ENCODE measurements around the gene MXI1. TPM values are rescaled to one million over a fixed set of nuclear protein-coding genes. Genes with fewer than 3 reads are reported as not detected.

MXI1 gene
- total RNA-seq, 1 experiment from 2014 or later: 16.6 TPM

- POLR2A ChIA-PET: no interaction called here
- Mint-ChIP-seq H3K36me3 (no peaks in the 10 kb centered on the region), H3K27ac (no peak overlapping the region), H3K4me3 (peak overlapping the region; percentile 81), H3K4me1 (peaks cover 35% of the 10 kb centered on the region), H3K9me3 (no peaks in the 10 kb centered on the region), H3K27me3 (ENCODE audit: low read depth) (peaks cover 56% of the 10 kb centered on the region)
- CTCF ChIA-PET: interaction anchor here (1.1 to 1.8 kb wide), 3 partner anchors 12 to 328 kb away, joined by 3 to 11 read pairs (median 3); no protein-coding TSS in a partner anchor
- DNase-seq (ENCODE audit: low spot score) (no peak), ATAC-seq (no peak)
- TF ChIP-seq AR (CRISPR knock-in tag; IDR thresholded peaks at IDR 0.05) (no peak), ESRRA (CRISPR knock-in tag; IDR thresholded peaks at IDR 0.05; ENCODE audit: borderline replicate concordance) (no peak), PREB (CRISPR knock-in tag; IDR thresholded peaks at IDR 0.05; ENCODE audit: borderline replicate concordance) (no peak), JAZF1 (CRISPR knock-in tag; IDR thresholded peaks at IDR 0.05) (no peak), FOXJ3 (CRISPR knock-in tag; IDR thresholded peaks at IDR 0.05; ENCODE audit: borderline replicate concordance) (no peak), IRF1 (CRISPR knock-in tag; IDR thresholded peaks at IDR 0.05) (no peak), ZNF671 (CRISPR knock-in tag; IDR thresholded peaks at IDR 0.05) (no peak), ZNF121 (CRISPR knock-in tag; IDR thresholded peaks at IDR 0.05) (no peak), E2F5 (CRISPR knock-in tag; IDR thresholded peaks at IDR 0.05) (no peak)
These were observed 5.0 kb downstream of the MXI1 start for GRCh38 chr10:110212119-110213006.

- H3K27me3 Mint-ChIP-seq (ENCODE audit: low read depth): peaks cover 42% of the 10 kb centered on the region
- peaks cover 37% of the 10 kb centered on the region for H3K4me1 Mint-ChIP-seq
- no peak overlapping the region for H3K4me3 Mint-ChIP-seq
- ChIA-PET CTCF (interaction anchor here (0.6 to 2.2 kb wide), 2 partner anchors 10 to 236 kb away, joined by 3 to 6 read pairs; no protein-coding TSS in a partner anchor), POLR2A (no interaction called here)
- H3K9me3 Mint-ChIP-seq: no peaks in the 10 kb centered on the region
- no peak for TF ChIP-seq ZNF121 (CRISPR knock-in tag; IDR thresholded peaks at IDR 0.05)
- TF ChIP-seq ZNF263 (CRISPR knock-in tag; IDR thresholded peaks at IDR 0.05; ENCODE audit: low read depth): no peak
- no peak for TF ChIP-seq ZNF396 (CRISPR knock-in tag; IDR thresholded peaks at IDR 0.05; ENCODE audit: borderline replicate concordance)
- TF ChIP-seq GRHL2 (CRISPR knock-in tag; IDR thresholded peaks at IDR 0.05; ENCODE audit: insufficient replicate concordance, severe bottlenecking): no peak
- DNase-seq (ENCODE audit: low spot score) (no peak), ATAC-seq (no peak)
- H3K36me3 Mint-ChIP-seq: no peaks in the 10 kb centered on the region
- no peak overlapping the region for H3K27ac Mint-ChIP-seq
These were observed 7.0 kb downstream of the MXI1 start for GRCh38 chr10:110214371-110214826.

GRCh38 chr10:110215286-110216170 lies 8.1 kb downstream of the MXI1 start:
- Mint-ChIP-seq H3K27me3 (ENCODE audit: low read depth) (peaks cover 39% of the 10 kb centered on the region), H3K27ac (no peak overlapping the region), H3K4me3 (no peak overlapping the region), H3K36me3 (no peaks in the 10 kb centered on the region), H3K4me1 (peaks cover 46% of the 10 kb centered on the region), H3K9me3 (no peaks in the 10 kb centered on the region)
- no peak for DNase-seq (ENCODE audit: low spot score)
- CTCF ChIA-PET: interaction anchor here (0.6 to 2.2 kb wide), 4 partner anchors 9 to 77 kb away, joined by 3 to 21 read pairs (median 5); no protein-coding TSS in a partner anchor
- peak; percentile 7; the same call in 1 of the 2 replicates for ATAC-seq
- POLR2A ChIA-PET: interaction anchor here (0.7 kb wide), 1 partner anchor 21 kb away, joined by 3 read pairs; no protein-coding TSS in a partner anchor
- TF ChIP-seq ZNF138 (CRISPR knock-in tag; conservative IDR thresholded peaks at IDR 0.05): no peak
- TF ChIP-seq NR1H2 (CRISPR knock-in tag; IDR thresholded peaks at IDR 0.05): no peak
- no peak for TF ChIP-seq ZNF232 (CRISPR knock-in tag; IDR thresholded peaks at IDR 0.05)
- no peak for TF ChIP-seq E2F5 (CRISPR knock-in tag; IDR thresholded peaks at IDR 0.05)
- no peak for TF ChIP-seq ZNF263 (CRISPR knock-in tag; IDR thresholded peaks at IDR 0.05; ENCODE audit: low read depth)
- TF ChIP-seq GABPB1 (CRISPR knock-in tag; IDR thresholded peaks at IDR 0.05): no peak
- TF ChIP-seq ZNF219 (CRISPR knock-in tag; IDR thresholded peaks at IDR 0.05; ENCODE audit: borderline replicate concordance): no peak
- TF ChIP-seq NR2C2 (CRISPR knock-in tag; IDR thresholded peaks at IDR 0.05): no peak
- TF ChIP-seq CREB1 (CRISPR knock-in tag; IDR thresholded peaks at IDR 0.05): no peak
- TF ChIP-seq SMAD4 (CRISPR knock-in tag; IDR thresholded peaks at IDR 0.05): no peak
- TF ChIP-seq E2F4 (CRISPR knock-in tag; IDR thresholded peaks at IDR 0.05; ENCODE audit: borderline replicate concordance, low read depth): no peak

All from WTC11 (cell line).